Bronchial epithelial cell (primary cell): ENCODE data around the gene SRPK3. TPM values are rescaled to one million over a fixed set of nuclear protein-coding genes. Genes with fewer than 3 reads are reported as not detected.

Source experiments
- DNase-seq: peaks from one replicate; pipeline ENCODE4 v3.0.0-alpha.2; 2010; ENCODE audit warnings: low read depth
- FAIRE-seq: peaks from 2 replicates; lab custom pipeline; 2011; peaks lifted over from hg19 to GRCh38; lab: Jason Lieb, UNC
- H3K27me3 ChIP-seq: 2 replicates; pipeline ENCODE4 v1.5.1; 2011; ENCODE audit warnings: low read length; ENCODE audit not compliant: control insufficient read depth, insufficient read depth
- H3K36me3 ChIP-seq: 2 replicates; pipeline ENCODE4 v1.5.1; 2011; ENCODE audit warnings: low read length; ENCODE audit not compliant: control insufficient read depth, insufficient read depth
- H3K4me3 ChIP-seq: 2 replicates; pipeline ENCODE4 v1.5.1; 2011; ENCODE audit warnings: mild to moderate bottlenecking, low read depth, low read length, control low read depth
- total RNA-seq: library from RNA; depleted of rRNA; stranded (reverse); fragments of >200 nt; gene quantifications from 2 replicates; pipeline ENCODE4 v1.2.1, GENCODE V29; 2014
- TF ChIP-seq, protein P1 (sequence below): IDR thresholded peaks from 2 replicates; pipeline ENCODE4 v1.5.1; 2011; ENCODE audit warnings: mild to moderate bottlenecking, moderate library complexity, low read length, control low read depth, inconsistent platforms; ENCODE audit not compliant: insufficient read depth, severe bottlenecking

The SRPK3 gene
- total RNA-seq, 1 donor from 2014 or later = under 0.01 TPM

DNA sequence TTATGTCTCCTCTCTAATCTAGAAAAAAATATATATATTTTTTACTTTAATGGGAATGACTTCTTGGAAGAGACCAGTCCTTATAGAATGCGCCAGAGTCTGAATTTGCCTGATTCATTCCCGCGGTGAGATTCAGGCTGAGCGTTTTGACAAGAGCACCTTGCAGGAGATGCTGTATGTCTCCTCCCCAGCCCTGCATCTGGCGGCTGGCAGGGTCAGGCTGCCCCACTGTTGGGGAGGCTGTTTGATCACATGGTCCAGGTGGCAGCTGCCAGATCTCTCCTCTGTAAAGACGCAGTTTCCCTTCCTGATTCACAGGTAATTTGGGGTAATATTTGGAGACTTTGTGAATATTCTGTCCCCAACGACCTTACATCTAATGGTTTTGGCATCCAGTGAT is 39.8 kb downstream of the SRPK3 start:
- no peaks in the 10 kb centered on the region for H3K36me3 ChIP-seq
- no peaks in the 10 kb centered on the region for H3K27me3 ChIP-seq
- TF ChIP-seq, protein P1, sequence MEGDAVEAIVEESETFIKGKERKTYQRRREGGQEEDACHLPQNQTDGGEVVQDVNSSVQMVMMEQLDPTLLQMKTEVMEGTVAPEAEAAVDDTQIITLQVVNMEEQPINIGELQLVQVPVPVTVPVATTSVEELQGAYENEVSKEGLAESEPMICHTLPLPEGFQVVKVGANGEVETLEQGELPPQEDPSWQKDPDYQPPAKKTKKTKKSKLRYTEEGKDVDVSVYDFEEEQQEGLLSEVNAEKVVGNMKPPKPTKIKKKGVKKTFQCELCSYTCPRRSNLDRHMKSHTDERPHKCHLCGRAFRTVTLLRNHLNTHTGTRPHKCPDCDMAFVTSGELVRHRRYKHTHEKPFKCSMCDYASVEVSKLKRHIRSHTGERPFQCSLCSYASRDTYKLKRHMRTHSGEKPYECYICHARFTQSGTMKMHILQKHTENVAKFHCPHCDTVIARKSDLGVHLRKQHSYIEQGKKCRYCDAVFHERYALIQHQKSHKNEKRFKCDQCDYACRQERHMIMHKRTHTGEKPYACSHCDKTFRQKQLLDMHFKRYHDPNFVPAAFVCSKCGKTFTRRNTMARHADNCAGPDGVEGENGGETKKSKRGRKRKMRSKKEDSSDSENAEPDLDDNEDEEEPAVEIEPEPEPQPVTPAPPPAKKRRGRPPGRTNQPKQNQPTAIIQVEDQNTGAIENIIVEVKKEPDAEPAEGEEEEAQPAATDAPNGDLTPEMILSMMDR = no peak
- H3K4me3 ChIP-seq = no peak overlapping the region
- no peak for FAIRE-seq
- DNase-seq = no peak

- H3K4me3 ChIP-seq = no peak overlapping the region
- DNase-seq (no peak), FAIRE-seq (no peak)
- H3K36me3 ChIP-seq = no peaks in the 10 kb centered on the region
- no peaks in the 10 kb centered on the region for H3K27me3 ChIP-seq
- TF ChIP-seq, protein P1 = no peak
These were observed 40.2 kb downstream of the SRPK3 start for GRCh38 chrX:153821066-153821465.

DNA sequence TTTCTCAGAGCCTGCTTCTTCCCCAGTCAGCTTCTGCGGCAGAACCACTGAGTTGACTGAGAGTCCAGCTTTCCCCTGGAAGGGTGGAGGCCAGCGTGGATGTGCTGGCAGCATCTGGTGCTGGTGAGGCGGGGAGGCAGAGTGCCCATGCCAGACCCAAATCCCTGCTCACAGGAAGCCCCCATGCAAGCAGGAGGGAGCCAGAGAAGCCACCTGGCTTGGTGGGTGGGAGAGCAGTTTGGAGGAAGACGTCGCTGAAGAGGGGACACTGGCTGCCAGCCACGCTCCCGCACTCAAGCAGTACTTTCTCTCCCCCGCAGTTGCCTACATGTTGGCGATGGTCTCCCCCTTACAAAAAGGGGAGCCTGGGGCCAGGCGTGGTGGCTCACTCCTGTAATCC is 43.5 kb downstream of the SRPK3 start:
- Histone ChIP-seq H3K4me3 (no peak overlapping the region), H3K36me3 (no peaks in the 10 kb centered on the region), H3K27me3 (peaks cover 5% of the 10 kb centered on the region)
- TF ChIP-seq, protein P1 = no peak
- no peak for FAIRE-seq
- no peak for DNase-seq

DNA sequence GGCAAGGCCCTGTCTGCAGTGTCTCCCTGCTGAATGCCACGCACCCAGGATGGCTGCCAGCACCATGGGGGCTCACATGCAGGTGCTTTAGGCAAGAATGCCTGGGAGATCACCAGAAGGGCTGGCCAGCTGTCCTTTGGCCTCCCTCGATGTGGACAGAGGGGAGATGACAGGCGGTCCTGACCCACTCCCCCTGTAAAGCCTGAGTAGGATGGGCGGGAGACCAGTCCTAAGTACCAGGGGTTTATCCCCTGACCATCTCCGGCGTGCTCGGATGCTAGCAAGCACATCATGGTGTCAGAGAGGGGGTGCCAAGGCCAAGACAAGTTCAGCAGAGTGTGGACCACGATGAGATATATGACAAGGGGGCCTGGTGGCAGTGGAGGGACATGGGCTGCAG is 44.2 kb downstream of the SRPK3 start:
- no peaks in the 10 kb centered on the region for H3K36me3 ChIP-seq
- DNase-seq (no peak), FAIRE-seq (no peak)
- H3K27me3 ChIP-seq = peaks cover 6% of the 10 kb centered on the region
- TF ChIP-seq, protein P1 = no peak
- H3K4me3 ChIP-seq = no peak overlapping the region

- DNase-seq = no peak
- no peak overlapping the region for H3K4me3 ChIP-seq
- TF ChIP-seq, protein P1 = no peak
- H3K27me3 ChIP-seq = peaks cover 12% of the 10 kb centered on the region
- no peaks in the 10 kb centered on the region for H3K36me3 ChIP-seq
- FAIRE-seq = no peak
These were observed 46.2 kb downstream of the SRPK3 start for GRCh38 chrX:153827016-153827415.

- H3K27me3 ChIP-seq = peaks cover 12% of the 10 kb centered on the region
- FAIRE-seq (no peak), DNase-seq (no peak)
- TF ChIP-seq, protein P1 = no peak
- no peaks in the 10 kb centered on the region for H3K36me3 ChIP-seq
- no peak overlapping the region for H3K4me3 ChIP-seq
These were observed 47.1 kb downstream of the SRPK3 start for GRCh38 chrX:153827903-153828302.
